ENCODE measurements around the gene ASB9.
A peak's percentile ranks its signal among the peaks of the same experiment; 100 is the strongest.
"Not testable (repeated sequence)": the region's sequence is repeated elsewhere in the genome, so short reads cannot be mapped to it uniquely, and the experiment has no call there.

ASB9 gene

GRCh38 chrX:15217161-15217560 is 52.7 kb downstream of the ASB9 start:
- H3K27me3 Mint-ChIP-seq (ENCODE audit: low read depth): peaks cover 11% of the 10 kb centered on the region
- no peak overlapping the region for H3K27ac Mint-ChIP-seq

DNA sequence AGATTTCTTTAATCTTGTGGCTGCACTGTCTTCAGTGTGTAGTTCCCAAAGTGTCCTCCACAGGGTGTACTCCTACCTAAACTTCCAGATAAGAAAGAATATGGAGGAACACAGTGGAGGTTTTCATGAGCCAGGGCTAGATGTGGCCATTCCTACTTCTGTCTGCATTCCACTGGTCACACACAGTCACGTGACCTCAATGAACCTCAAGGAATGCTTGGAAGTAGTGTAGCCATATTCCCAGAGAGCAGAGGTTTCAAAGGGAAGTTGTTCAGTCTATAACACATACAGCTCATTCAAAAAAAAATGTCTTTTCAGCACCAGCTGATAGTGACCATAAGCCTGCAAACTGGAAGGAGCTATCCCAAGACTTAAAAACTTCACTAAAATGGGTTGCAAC is 53.6 kb downstream of the ASB9 start:
- Mint-ChIP-seq H3K9me3 (no peaks in the 10 kb centered on the region), H3K36me3 (ENCODE audit: low read depth) (no peaks in the 10 kb centered on the region), H3K27me3 (ENCODE audit: low read depth) (peaks cover 11% of the 10 kb centered on the region)

More at GRCh38 chrX:15217161-15217560, 52.7 kb downstream of the ASB9 start:
- DNase-seq (ENCODE audit: low spot score): no peak
- Mint-ChIP-seq H3K4me3 (no peak overlapping the region), H3K9me3 (no peaks in the 10 kb centered on the region), H3K36me3 (ENCODE audit: low read depth) (no peaks in the 10 kb centered on the region), H3K4me1 (ENCODE audit: low read depth) (peaks cover 2% of the 10 kb centered on the region)

GRCh38 chrX:15215366-15215765 is 54.5 kb downstream of the ASB9 start:
- Mint-ChIP-seq H3K27ac (no peak overlapping the region), H3K27me3 (ENCODE audit: low read depth) (peaks cover 8% of the 10 kb centered on the region), H3K4me1 (ENCODE audit: low read depth) (no peaks in the 10 kb centered on the region), H3K4me3 (no peak overlapping the region), H3K36me3 (ENCODE audit: low read depth) (no peaks in the 10 kb centered on the region), H3K9me3 (no peaks in the 10 kb centered on the region)
- no peak for DNase-seq (ENCODE audit: low spot score)

More for the DNA sequence above, 53.6 kb downstream of the ASB9 start:
- DNase-seq (ENCODE audit: low spot score): no peak
- Mint-ChIP-seq H3K4me3 (no peak overlapping the region), H3K4me1 (ENCODE audit: low read depth) (peaks cover 2% of the 10 kb centered on the region), H3K27ac (no peak overlapping the region)

DNA sequence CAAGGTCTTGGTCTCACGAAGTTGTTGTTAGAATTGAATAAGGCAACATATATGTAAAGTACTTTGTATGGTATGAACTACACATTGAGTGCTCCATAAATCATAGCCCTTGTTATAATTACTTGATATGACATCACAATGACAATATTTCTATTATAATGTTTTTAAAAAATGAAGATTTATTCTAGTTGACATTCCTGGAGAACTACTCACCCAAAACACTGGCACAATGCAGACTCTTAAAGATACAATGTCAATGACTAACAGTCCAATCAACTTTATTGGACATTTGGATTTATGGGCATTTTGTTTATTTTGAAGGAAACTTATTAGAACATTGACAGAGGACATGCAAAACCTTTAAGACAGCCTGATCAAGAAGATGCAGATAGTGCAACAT is 55.3 kb downstream of the ASB9 start:
- Mint-ChIP-seq H3K27ac (no peak overlapping the region), H3K4me1 (ENCODE audit: low read depth) (no peaks in the 10 kb centered on the region), H3K36me3 (ENCODE audit: low read depth) (no peaks in the 10 kb centered on the region), H3K27me3 (ENCODE audit: low read depth) (peaks cover 8% of the 10 kb centered on the region), H3K9me3 (no peaks in the 10 kb centered on the region), H3K4me3 (no peak overlapping the region)
- no peak for DNase-seq (ENCODE audit: low spot score)

GRCh38 chrX:15209096-15209495 is 60.8 kb downstream of the ASB9 start:
- H3K36me3 Mint-ChIP-seq (ENCODE audit: low read depth): no peaks in the 10 kb centered on the region
- DNase-seq (ENCODE audit: low spot score): no peak
- no peak overlapping the region for H3K27ac Mint-ChIP-seq
- H3K27me3 Mint-ChIP-seq (ENCODE audit: low read depth): peaks cover 3% of the 10 kb centered on the region
- H3K4me3 Mint-ChIP-seq: no peak overlapping the region
- peaks cover 13% of the 10 kb centered on the region for H3K4me1 Mint-ChIP-seq (ENCODE audit: low read depth)
- H3K9me3 Mint-ChIP-seq: no peaks in the 10 kb centered on the region

DNA sequence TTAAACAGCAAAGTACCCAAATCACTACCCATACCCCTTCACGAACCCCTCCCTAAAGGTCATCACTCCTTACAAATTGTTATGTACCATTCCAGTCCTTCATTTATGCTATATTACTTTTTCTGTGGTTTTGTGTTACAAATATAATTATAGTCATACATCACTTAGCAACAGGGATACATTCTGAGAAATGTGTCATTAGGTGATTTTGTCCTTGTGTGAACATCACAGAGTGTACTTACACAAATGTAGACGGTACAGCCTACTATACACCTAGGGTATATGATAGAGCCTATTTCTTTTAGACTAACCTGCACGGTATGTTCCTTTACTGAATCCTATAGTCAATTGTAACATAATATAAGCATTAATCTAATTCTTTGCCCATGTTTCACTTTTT is 61.9 kb downstream of the ASB9 start:
- H3K4me1 Mint-ChIP-seq (ENCODE audit: low read depth): peaks cover 23% of the 10 kb centered on the region
- no peaks in the 10 kb centered on the region for H3K9me3 Mint-ChIP-seq
- peaks cover 3% of the 10 kb centered on the region for H3K27me3 Mint-ChIP-seq (ENCODE audit: low read depth)
- no peak for DNase-seq (ENCODE audit: low spot score)
- H3K27ac Mint-ChIP-seq: no peak overlapping the region
- no peak overlapping the region for H3K4me3 Mint-ChIP-seq
- no peaks in the 10 kb centered on the region for H3K36me3 Mint-ChIP-seq (ENCODE audit: low read depth)

DNA sequence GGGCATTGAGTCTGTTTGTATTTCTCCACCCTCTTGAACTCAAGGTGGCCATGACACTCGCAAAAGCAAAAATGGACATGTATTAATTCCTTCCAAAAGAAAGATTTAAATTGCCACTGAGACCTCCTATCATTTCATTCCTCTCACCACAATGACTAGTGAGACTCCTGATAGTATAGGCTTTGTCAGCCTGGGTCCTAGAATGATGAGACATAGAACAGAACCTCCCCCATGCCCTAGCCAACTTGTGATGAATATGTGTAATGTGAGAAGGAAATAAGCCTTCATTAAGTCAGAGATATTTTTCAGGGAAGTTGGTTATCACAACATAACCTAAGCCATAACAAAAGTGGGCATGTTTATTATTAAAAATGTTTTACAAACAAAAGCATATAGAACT is 62.5 kb downstream of the ASB9 start:
- Mint-ChIP-seq H3K27ac (no peak overlapping the region), H3K9me3 (no peaks in the 10 kb centered on the region), H3K4me1 (ENCODE audit: low read depth) (peaks cover 29% of the 10 kb centered on the region), H3K4me3 (no peak overlapping the region), H3K36me3 (ENCODE audit: low read depth) (no peaks in the 10 kb centered on the region), H3K27me3 (ENCODE audit: low read depth) (peaks cover 3% of the 10 kb centered on the region)
- no peak for DNase-seq (ENCODE audit: low spot score)

DNA sequence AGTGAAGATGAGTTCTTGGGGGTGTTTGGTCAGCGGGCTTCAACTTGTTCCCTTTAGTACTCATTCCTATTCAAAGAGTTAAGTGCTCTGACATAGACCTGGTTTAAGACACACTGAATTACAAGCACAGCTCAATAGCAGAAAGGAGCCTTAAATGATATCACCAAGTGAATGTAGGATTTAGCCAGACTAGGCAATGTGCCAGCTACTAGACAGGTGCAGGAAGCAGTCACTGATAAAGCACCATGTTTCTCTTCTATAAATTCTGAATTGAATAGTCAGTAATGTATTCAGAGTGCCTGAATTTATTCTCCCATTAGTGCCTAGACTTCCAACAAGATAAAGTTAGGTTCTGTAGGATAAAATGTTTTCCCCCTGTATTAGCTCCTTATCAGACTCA is 63.6 kb downstream of the ASB9 start:
- DNase-seq (ENCODE audit: low spot score): no peak
- Mint-ChIP-seq H3K4me1 (ENCODE audit: low read depth) (peaks cover 32% of the 10 kb centered on the region), H3K9me3 (no peaks in the 10 kb centered on the region), H3K36me3 (ENCODE audit: low read depth) (peaks cover under 1% of the 10 kb centered on the region), H3K27me3 (ENCODE audit: low read depth) (peaks cover 6% of the 10 kb centered on the region), H3K27ac (no peak overlapping the region), H3K4me3 (no peak overlapping the region)

DNA sequence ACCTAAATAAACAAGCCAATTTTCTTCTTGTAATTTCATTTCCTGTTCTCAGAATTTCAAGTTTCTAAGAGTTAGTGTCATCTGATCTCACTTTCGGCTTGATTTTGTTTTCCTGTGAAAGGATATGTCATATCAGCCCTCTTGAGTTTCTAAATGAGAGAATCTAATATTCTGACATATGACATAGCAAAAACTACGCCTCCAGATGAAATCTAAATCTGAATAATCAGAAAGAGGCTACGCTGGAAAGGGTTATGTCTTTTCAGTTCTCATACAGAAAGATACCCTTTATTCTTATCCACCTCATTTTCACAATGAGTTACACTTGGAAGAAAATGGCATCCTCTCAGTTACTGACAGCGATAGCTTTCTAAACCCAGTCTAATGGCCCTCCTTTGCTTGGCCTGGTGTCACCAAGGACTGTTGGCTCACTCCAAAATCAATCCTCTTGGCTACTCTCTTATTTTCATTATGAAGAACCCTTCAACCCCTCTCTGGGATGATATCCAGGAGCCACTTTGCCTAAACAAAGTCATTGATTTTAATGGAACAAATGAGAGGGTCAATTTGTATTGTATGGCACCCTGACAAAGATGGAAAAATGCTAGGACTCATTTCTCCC is 65.6 kb downstream of the ASB9 start:
- no peak for DNase-seq (ENCODE audit: low spot score)
- Mint-ChIP-seq H3K9me3 (no peaks in the 10 kb centered on the region), H3K4me3 (peak overlapping the region; percentile 16), H3K4me1 (ENCODE audit: low read depth) (peaks cover 33% of the 10 kb centered on the region), H3K27ac (peak overlapping the region; percentile 70), H3K27me3 (ENCODE audit: low read depth) (peaks cover 11% of the 10 kb centered on the region), H3K36me3 (ENCODE audit: low read depth) (peaks cover 2% of the 10 kb centered on the region)

- peaks cover 13% of the 10 kb centered on the region for H3K27me3 Mint-ChIP-seq (ENCODE audit: low read depth)
- DNase-seq (ENCODE audit: low spot score): no peak
- H3K4me3 Mint-ChIP-seq: peak overlapping the region; percentile 16
- no peaks in the 10 kb centered on the region for H3K9me3 Mint-ChIP-seq
- H3K4me1 Mint-ChIP-seq (ENCODE audit: low read depth): peaks cover 33% of the 10 kb centered on the region
- peaks cover 2% of the 10 kb centered on the region for H3K36me3 Mint-ChIP-seq (ENCODE audit: low read depth)
- peak overlapping the region; percentile 70 for H3K27ac Mint-ChIP-seq
Observed at GRCh38 chrX:15203694-15204093, 66.2 kb downstream of the ASB9 start.

DNA sequence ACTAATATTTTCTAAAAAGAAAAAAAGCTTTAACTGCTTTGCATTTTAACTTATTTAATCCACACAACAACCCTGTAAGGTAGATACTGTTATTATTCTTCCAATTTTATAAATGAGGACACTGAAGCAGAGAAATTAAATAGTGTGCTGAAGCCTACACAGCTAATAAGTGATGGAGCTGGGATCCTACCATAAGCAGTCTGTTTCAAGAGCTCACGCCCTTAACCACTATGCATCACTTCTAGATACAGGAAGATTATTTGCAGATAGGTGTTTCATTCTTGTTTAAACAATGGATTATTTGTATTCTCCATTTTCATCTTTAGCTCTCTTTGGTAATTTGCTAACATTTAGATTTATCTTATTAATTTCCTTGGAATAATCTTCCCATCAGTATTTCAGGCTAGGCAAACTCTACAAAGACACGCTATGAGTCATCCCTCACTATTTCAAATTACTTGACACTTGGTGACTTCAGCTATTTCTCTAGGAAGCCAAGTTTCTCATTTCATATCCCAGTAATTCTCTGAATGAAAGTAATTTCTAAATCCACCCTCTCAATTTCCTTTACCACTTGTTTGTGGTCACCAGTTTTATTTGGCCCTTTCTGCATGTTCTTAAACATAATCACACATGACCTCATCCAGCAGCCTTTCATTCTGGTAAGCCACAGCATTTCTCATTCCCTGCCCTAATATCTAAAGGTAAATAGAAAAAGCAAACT is 67.3 kb downstream of the ASB9 start:
- Mint-ChIP-seq H3K27ac (peak overlapping the region; percentile 50), H3K4me3 (peak overlapping the region; percentile 12), H3K27me3 (ENCODE audit: low read depth) (peaks cover 13% of the 10 kb centered on the region), H3K4me1 (ENCODE audit: low read depth) (peaks cover 31% of the 10 kb centered on the region), H3K9me3 (no peaks in the 10 kb centered on the region), H3K36me3 (ENCODE audit: low read depth) (peaks cover 2% of the 10 kb centered on the region)
- peak; percentile 5 for DNase-seq (ENCODE audit: low spot score)

- peaks cover 28% of the 10 kb centered on the region for H3K4me1 Mint-ChIP-seq (ENCODE audit: low read depth)
- no peak overlapping the region for H3K27ac Mint-ChIP-seq
- H3K9me3 Mint-ChIP-seq: no peaks in the 10 kb centered on the region
- no peak overlapping the region for H3K4me3 Mint-ChIP-seq
- H3K36me3 Mint-ChIP-seq (ENCODE audit: low read depth): peaks cover 2% of the 10 kb centered on the region
- no peak for DNase-seq (ENCODE audit: low spot score)
- peaks cover 10% of the 10 kb centered on the region for H3K27me3 Mint-ChIP-seq (ENCODE audit: low read depth)
Observed at GRCh38 chrX:15200871-15201270, 69.0 kb downstream of the ASB9 start.

GRCh38 chrX:15198608-15199202 is 71.2 kb downstream of the ASB9 start:
- not testable (repeated sequence) for H3K4me3 Mint-ChIP-seq; DNase-seq (ENCODE audit: low spot score); H3K27ac Mint-ChIP-seq; H3K9me3 Mint-ChIP-seq; H3K36me3 Mint-ChIP-seq (ENCODE audit: low read depth)
- Mint-ChIP-seq H3K4me1 (ENCODE audit: low read depth) (peaks cover 17% of the 10 kb centered on the region), H3K27me3 (ENCODE audit: low read depth) (peaks cover 10% of the 10 kb centered on the region)

DNA sequence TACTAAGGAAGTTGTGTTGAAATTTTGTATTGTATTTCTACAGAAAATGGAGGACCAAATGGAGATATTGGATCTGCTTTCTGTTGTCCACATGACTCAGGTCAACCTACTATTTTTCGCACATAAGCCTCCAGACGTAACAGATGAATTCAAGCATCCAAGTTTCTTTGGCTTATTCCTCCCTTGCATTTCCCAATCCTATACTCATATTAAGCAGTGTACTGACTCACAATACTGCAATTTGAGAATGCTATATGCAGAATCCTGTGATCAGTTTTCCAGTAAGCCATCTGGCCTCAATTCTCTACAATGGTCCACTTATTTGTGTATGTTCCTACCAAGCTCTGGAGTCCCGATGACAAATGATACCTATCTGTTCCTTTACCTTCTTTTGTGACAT is 75.7 kb downstream of the ASB9 start:
- H3K4me3 Mint-ChIP-seq: no peak overlapping the region
- H3K36me3 Mint-ChIP-seq (ENCODE audit: low read depth): no peaks in the 10 kb centered on the region
- no peak overlapping the region for H3K27ac Mint-ChIP-seq
- no peaks in the 10 kb centered on the region for H3K4me1 Mint-ChIP-seq (ENCODE audit: low read depth)
- peaks cover 6% of the 10 kb centered on the region for H3K27me3 Mint-ChIP-seq (ENCODE audit: low read depth)
- no peaks in the 10 kb centered on the region for H3K9me3 Mint-ChIP-seq
- DNase-seq (ENCODE audit: low spot score): no peak

All from T-helper 2 cell treated with Interferon-gamma antibody and Interleukin-4, amounts not matched to agents 5 μg/mL and 100 μg/mL, for 36 hours (primary cell).